CD4-positive, alpha-beta memory T cell (primary cell): ENCODE data around the gene MOGAT3. TPM values are rescaled to one million over a fixed set of nuclear protein-coding genes. Genes with fewer than 3 reads are reported as not detected.
A peak's percentile ranks its signal among the peaks of the same experiment; 100 is the strongest.

ENCODE experiments used
- CTCF ChIA-PET: fragments of 350-600 bp; sonication (Branson Sonifier 250); formaldehyde crosslinking; loops from one replicate; lab custom pipeline; 2021; ENCODE audit warnings: inconsistent platforms; ENCODE audit not compliant: partially characterized antibody; lab: Charles Lee
- POLR2A ChIA-PET: fragments of 350-600 bp; sonication (Branson Sonifier 250); formaldehyde crosslinking; loops from one replicate; lab custom pipeline; 2021; ENCODE audit not compliant: partially characterized antibody; lab: Charles Lee
- DNase-seq, 5 donors: peaks; one replicate each; pipeline versions ENCODE4 v3.0.0 to v3.0.0-alpha.2; 2020 to 2022; ENCODE audit warnings: mixed read lengths in 1 of 5
- H3K27ac ChIP-seq: one replicate; pipeline ENCODE4 v1.7.0; 2013; ENCODE audit warnings: low read depth, low read length
- H3K27me3 ChIP-seq: 2 replicates; pipeline ENCODE4 v1.7.0; 2013; ENCODE audit warnings: mild to moderate bottlenecking, low read length, moderate library complexity; ENCODE audit not compliant: insufficient read depth
- H3K36me3 ChIP-seq: 2 replicates; pipeline ENCODE4 v1.7.0; 2013; ENCODE audit warnings: mild to moderate bottlenecking, low read length, moderate library complexity; ENCODE audit not compliant: insufficient read depth
- H3K4me1 ChIP-seq: 2 replicates; pipeline ENCODE4 v1.7.0; 2013; ENCODE audit warnings: mild to moderate bottlenecking, low read length, moderate library complexity; ENCODE audit not compliant: insufficient read depth
- H3K4me3 ChIP-seq, 2 donors: one replicate each; pipeline ENCODE4 v1.7.0; 2013; ENCODE audit warnings: low read length in 2 of 2, mild to moderate bottlenecking in 1 of 2
- H3K9me3 ChIP-seq, 2 donors: one replicate each; pipeline ENCODE4 v1.7.0; 2013; ENCODE audit warnings: low read length in 2 of 2, control low read depth in 1 of 2; ENCODE audit not compliant: control insufficient read depth in 1 of 2
- H3K27ac Mint-ChIP-seq, 7 donors: one replicate each; pipeline ENCODE4 v1.8.0; 2020 to 2021; ENCODE audit warnings: mixed read lengths in 7 of 7, mild to moderate bottlenecking in 6 of 7, inconsistent platforms in 3 of 7, moderate library complexity in 3 of 7
- H3K27me3 Mint-ChIP-seq, 2 donors: one replicate each; pipeline ENCODE4 v1.8.0; 2020 to 2021; ENCODE audit warnings: mixed read lengths in 2 of 2
- H3K36me3 Mint-ChIP-seq, 2 donors: one replicate each; pipeline ENCODE4 v1.8.0; 2020 to 2021; ENCODE audit warnings: mixed read lengths in 2 of 2, inconsistent platforms in 1 of 2, mild to moderate bottlenecking in 1 of 2
- H3K4me1 Mint-ChIP-seq, 4 donors: one replicate each; pipeline ENCODE4 v1.8.0; 2020 to 2021; ENCODE audit warnings: mixed read lengths in 4 of 4, mild to moderate bottlenecking in 1 of 4
- H3K4me3 Mint-ChIP-seq, 8 donors: one replicate each; pipeline ENCODE4 v1.8.0; 2020 to 2021; ENCODE audit warnings: mixed read lengths in 8 of 8, mild to moderate bottlenecking in 7 of 8, moderate library complexity in 6 of 8, inconsistent platforms in 3 of 8
- H3K9me3 Mint-ChIP-seq, 8 donors: one replicate each; pipeline ENCODE4 v1.8.0; 2020 to 2021; ENCODE audit warnings: mixed read lengths in 8 of 8, mild to moderate bottlenecking in 5 of 8, inconsistent platforms in 3 of 8, moderate library complexity in 1 of 8
- intact Hi-C: fragments of 100-400 bp; cut with micrococcal nuclease; formaldehyde crosslinking; loops from one replicate; pipeline ENCODE4 v1.15.1; 2023
- polyA plus RNA-seq, 2 donors: library from polyadenylated mRNA; unstranded; fragments of 300-500 nt; fragmentation: Illumina TruSeq; gene quantifications; one replicate each; pipeline ENCODE4 v1.2.3, GENCODE V29; 2021
- total RNA-seq, 2 experiments: library from RNA; stranded (reverse); gene quantifications; one replicate each; pipeline ENCODE4 v1.2.3, GENCODE V29; 2021

Gene MOGAT3
- total and polyA plus RNA-seq, 4 experiments from 2014 or later = not detected

- peaks cover 1 to 17% (median 3%) of the 10 kb centered on the region in 4 donors for H3K4me1 Mint-ChIP-seq
Observed at GRCh38 chr7:101238226-101239182, 37.7 kb upstream of the MOGAT3 start.

GRCh38 chr7:101237206-101238067 lies 36.6 kb upstream of the MOGAT3 start, which contains the start of gene CLDN15:
Gene CLDN15, minus strand, starts transcription at chr7:101237802. Its CDS starts 221 bp downstream, at chr7:101237581.
- no peak for DNase-seq
- H3K27ac Mint-ChIP-seq = peak within 1 kb of the TSS in 1 of 7 donors; percentile 35
- POLR2A ChIA-PET = interaction anchor here (1.0 to 2.0 kb wide), 3 partner anchors 11 to 20 kb away, joined by 4 to 6 read pairs (median 4); partner anchors contain the start of genes PLOD3 and ZNHIT1

More at GRCh38 chr7:101238226-101239182, 37.7 kb upstream of the MOGAT3 start:
- ChIA-PET POLR2A (interaction anchor here (1.4 to 2.0 kb wide), 2 partner anchors 12 to 14 kb away, joined by 4 to 6 read pairs; no protein-coding TSS in a partner anchor), CTCF (interaction anchor here (1.4 kb wide), 1 partner anchor 13 kb away, joined by 4 read pairs; no protein-coding TSS in a partner anchor)
- Mint-ChIP-seq H3K4me3 (no peak overlapping the region), H3K27me3 (no peaks in the 10 kb centered on the region), H3K9me3 (no peaks in the 10 kb centered on the region), H3K27ac (no peak overlapping the region), H3K36me3 (peaks cover 4 to 17% of the 10 kb centered on the region in 2 donors)
- no peak overlapping the region for H3K4me3 ChIP-seq
- H3K9me3 ChIP-seq = no peaks in the 10 kb centered on the region
- H3K27me3 ChIP-seq = no peaks in the 10 kb centered on the region
- no peak for DNase-seq
- H3K36me3 ChIP-seq = peaks cover 34% of the 10 kb centered on the region
- intact Hi-C loops = no loop called here
- H3K4me1 ChIP-seq = peaks cover 8% of the 10 kb centered on the region
- H3K27ac ChIP-seq = no peak overlapping the region

GRCh38 chr7:101236292-101236835 lies 35.5 kb upstream of the MOGAT3 start:
- H3K4me3 Mint-ChIP-seq = no peak overlapping the region
- no peaks in the 10 kb centered on the region for H3K9me3 Mint-ChIP-seq
- Histone ChIP-seq H3K4me1 (no peaks in the 10 kb centered on the region), H3K27ac (no peak overlapping the region), H3K27me3 (no peaks in the 10 kb centered on the region), H3K36me3 (peaks cover 34% of the 10 kb centered on the region), H3K9me3 (no peaks in the 10 kb centered on the region), H3K4me3 (no peak overlapping the region)
- POLR2A ChIA-PET = interaction anchor here (1.0 to 2.0 kb wide), 2 partner anchors 16 to 19 kb away, joined by 4 to 6 read pairs; partner anchors contain the start of genes PLOD3 and ZNHIT1
- H3K27me3 Mint-ChIP-seq = no peaks in the 10 kb centered on the region
- H3K36me3 Mint-ChIP-seq = peaks cover 4 to 22% of the 10 kb centered on the region in 2 donors
- intact Hi-C loops = no loop called here
- no peak overlapping the region for H3K27ac Mint-ChIP-seq
- no peak for DNase-seq
- H3K4me1 Mint-ChIP-seq = peaks cover 0 to 5% (median under 1%) of the 10 kb centered on the region in 4 donors
- CTCF ChIA-PET = interaction anchor here (2.9 kb wide), 1 partner anchor 8 kb away, joined by 24 read pairs; the partner anchor contains the start of gene FIS1

More at GRCh38 chr7:101237206-101238067, 36.6 kb upstream of the MOGAT3 start, which contains the start of gene CLDN15:
- Histone ChIP-seq H3K27me3 (no peaks in the 10 kb centered on the region), H3K27ac (no peak within 1 kb of the TSS), H3K4me3 (no peak within 1 kb of the TSS), H3K4me1 (no peaks in the 10 kb centered on the region), H3K9me3 (no peaks in the 10 kb centered on the region), H3K36me3 (peaks cover 34% of the 10 kb centered on the region)
- Mint-ChIP-seq H3K27me3 (no peaks in the 10 kb centered on the region), H3K4me3 (no peak within 1 kb of the TSS), H3K9me3 (no peaks in the 10 kb centered on the region), H3K36me3 (peaks cover 4 to 20% of the 10 kb centered on the region in 2 donors), H3K4me1 (peaks cover 0 to 8% (median 1%) of the 10 kb centered on the region in 4 donors)
- CTCF ChIA-PET = interaction anchor here (1.4 kb wide), 1 partner anchor 12 kb away, joined by 4 read pairs; no protein-coding TSS in a partner anchor
- intact Hi-C loops = no loop called here

- H3K36me3 Mint-ChIP-seq = peaks cover 7 to 21% of the 10 kb centered on the region in 2 donors
- intact Hi-C loops = no loop called here
- ChIA-PET POLR2A (interaction anchor here (1.2 kb wide), 1 partner anchor 8 kb away, joined by 7 read pairs; no protein-coding TSS in a partner anchor), CTCF (interaction anchor here (1.8 to 2.9 kb wide), 2 partner anchors 9 to 47 kb away, joined by 4 to 24 read pairs; partner anchors contain the start of gene FIS1)
- no peaks in the 10 kb centered on the region for H3K27me3 Mint-ChIP-seq
- DNase-seq = no peak
- peaks cover 0 to 2% (median 0%) of the 10 kb centered on the region in 8 donors for H3K9me3 Mint-ChIP-seq
- Histone ChIP-seq H3K4me1 (no peaks in the 10 kb centered on the region), H3K9me3 (no peaks in the 10 kb centered on the region), H3K27me3 (no peaks in the 10 kb centered on the region), H3K27ac (no peak overlapping the region), H3K36me3 (peaks cover 28% of the 10 kb centered on the region), H3K4me3 (no peak overlapping the region)
- H3K4me3 Mint-ChIP-seq = no peak overlapping the region
- H3K4me1 Mint-ChIP-seq = peaks cover 0 to 4% (median 2%) of the 10 kb centered on the region in 4 donors
- no peak overlapping the region for H3K27ac Mint-ChIP-seq
Observed at GRCh38 chr7:101235522-101235921, 34.7 kb upstream of the MOGAT3 start.

- Histone ChIP-seq H3K36me3 (peaks cover 23% of the 10 kb centered on the region), H3K27me3 (no peaks in the 10 kb centered on the region), H3K4me1 (no peaks in the 10 kb centered on the region), H3K4me3 (no peak overlapping the region), H3K9me3 (no peaks in the 10 kb centered on the region), H3K27ac (no peak overlapping the region)
- H3K4me1 Mint-ChIP-seq = peaks cover 0 to 4% (median 2%) of the 10 kb centered on the region in 4 donors
- intact Hi-C loops = no loop called here
- peak overlapping the region in 1 of 7 donors; percentile 32 for H3K27ac Mint-ChIP-seq
- peaks cover 8 to 22% of the 10 kb centered on the region in 2 donors for H3K36me3 Mint-ChIP-seq
- no peak overlapping the region for H3K4me3 Mint-ChIP-seq
- DNase-seq = no peak
- ChIA-PET CTCF (interaction anchor here (1.8 to 2.9 kb wide), 2 partner anchors 9 to 47 kb away, joined by 4 to 24 read pairs; partner anchors contain the start of gene FIS1), POLR2A (interaction anchor here (1.2 to 2.8 kb wide), 2 partner anchors 8 to 17 kb away, joined by 7 read pairs; no protein-coding TSS in a partner anchor)
- no peaks in the 10 kb centered on the region for H3K27me3 Mint-ChIP-seq
- peaks cover 0 to 2% (median 0%) of the 10 kb centered on the region in 8 donors for H3K9me3 Mint-ChIP-seq
Observed at GRCh38 chr7:101235050-101235449, 34.2 kb upstream of the MOGAT3 start.

GRCh38 chr7:101234636-101235035 lies 33.8 kb upstream of the MOGAT3 start:
- H3K36me3 Mint-ChIP-seq = peaks cover 8 to 22% of the 10 kb centered on the region in 2 donors
- H3K9me3 ChIP-seq = no peaks in the 10 kb centered on the region
- H3K36me3 ChIP-seq = peaks cover 19% of the 10 kb centered on the region
- H3K4me3 Mint-ChIP-seq = no peak overlapping the region
- H3K27ac Mint-ChIP-seq = peak overlapping the region in 2 of 7 donors; percentile 32 to 41
- intact Hi-C loops = no loop called here
- POLR2A ChIA-PET = interaction anchor here (1.2 to 2.8 kb wide), 2 partner anchors 9 to 17 kb away, joined by 7 read pairs; no protein-coding TSS in a partner anchor
- no peaks in the 10 kb centered on the region for H3K27me3 ChIP-seq
- no peaks in the 10 kb centered on the region for H3K27me3 Mint-ChIP-seq
- no peak for DNase-seq
- peaks cover 0 to 2% (median 0%) of the 10 kb centered on the region in 8 donors for H3K9me3 Mint-ChIP-seq
- no peaks in the 10 kb centered on the region for H3K4me1 ChIP-seq
- H3K27ac ChIP-seq = no peak overlapping the region
- peaks cover 0 to 4% (median 2%) of the 10 kb centered on the region in 4 donors for H3K4me1 Mint-ChIP-seq
- CTCF ChIA-PET = interaction anchor here (1.8 to 2.9 kb wide), 2 partner anchors 10 to 48 kb away, joined by 4 to 24 read pairs; partner anchors contain the start of gene FIS1
- no peak overlapping the region for H3K4me3 ChIP-seq
